Tibial artery (tissue), 4 donors: ENCODE data around the gene KRT20.

Experiments
- DNase-seq, 2 donors: peaks; one replicate each; pipeline ENCODE4 v3.0.0-alpha.2; 2019
- H3K27ac ChIP-seq, 2 donors: fragments of 200-600 bp; sonication (generic) in 1 of 2; 1 replicate in 1 of 2; 2 replicates in 1 of 2; pipeline ENCODE4 v1.5.1; 2018 to 2019; ENCODE audit warnings: mild to moderate bottlenecking in 1 of 2
- H3K27me3 ChIP-seq, 2 donors: fragments of 200-600 bp; sonication (generic) in 1 of 2; one replicate each; pipeline versions ENCODE4 v1.5.1 to v1.6.0; 2016 to 2019
- H3K36me3 ChIP-seq, 3 donors: fragments of 200-600 bp; sonication (generic) in 2 of 3; one replicate each; pipeline ENCODE4 v1.5.1; 2016 to 2019; ENCODE audit warnings: mild to moderate bottlenecking in 2 of 3
- H3K4me1 ChIP-seq, 4 donors: fragments of 200-600 bp; sonication (generic) in 2 of 4; 1 replicate in 3 of 4; 2 replicates in 1 of 4; pipeline ENCODE4 v1.5.1; 2016 to 2019
- H3K4me3 ChIP-seq, 2 donors: fragments of 200-600 bp; sonication (generic) in 1 of 2; 1 replicate in 1 of 2; 2 replicates in 1 of 2; pipeline ENCODE4 v1.5.1; 2018 to 2019; ENCODE audit warnings: mild to moderate bottlenecking in 2 of 2
- H3K9me3 ChIP-seq, 3 donors: fragments of 200-600 bp; sonication (generic) in 1 of 3; one replicate each; pipeline ENCODE4 v1.5.1; 2016 to 2019
- CTCF ChIP-seq, 2 experiments: fragments of 200-600 bp in 1 of 2; fragments of 450-650 bp in 1 of 2; IDR thresholded peaks; one replicate each; pipeline ENCODE4 v1.5.1; 2017 to 2019; ENCODE audit warnings: antibody characterized with exemption in 2 of 2, mild to moderate bottlenecking in 1 of 2, moderate library complexity in 1 of 2
- intact Hi-C: fragments of 100-400 bp; cut with DNase I; formaldehyde crosslinking; loops from one replicate; pipeline ENCODE4 v1.15.0; 2023; ENCODE audit warnings: low total_unique reads

Gene KRT20

GRCh38 chr17:40905370-40905769, 20.3 kb upstream of the KRT20 start:
- Histone ChIP-seq H3K27me3 (peaks cover 0 to 7% of the 10 kb centered on the region in 2 donors), H3K4me3 (no peak overlapping the region), H3K9me3 (no peaks in the 10 kb centered on the region), H3K36me3 (no peaks in the 10 kb centered on the region), H3K27ac (no peak overlapping the region), H3K4me1 (peaks cover 0 to 12% (median 10%) of the 10 kb centered on the region in 4 donors)
- intact Hi-C loops: loop anchor here (5.0 to 10.0 kb wide), 4 partner anchors 101 to 757 kb away; no protein-coding TSS in a partner anchor
- TF ChIP-seq CTCF (IDR thresholded peaks at IDR 0.05): no peak
- no peak for DNase-seq

GRCh38 chr17:40903129-40903847, 18.2 kb upstream of the KRT20 start:
- H3K27ac ChIP-seq: no peak overlapping the region
- intact Hi-C loops: loop anchor here (10.0 kb wide), 1 partner anchor 98 kb away; no protein-coding TSS in a partner anchor
- peaks cover 0 to 7% of the 10 kb centered on the region in 2 donors for H3K27me3 ChIP-seq
- DNase-seq: no peak
- no peaks in the 10 kb centered on the region for H3K9me3 ChIP-seq
- H3K4me3 ChIP-seq: no peak overlapping the region
- no peaks in the 10 kb centered on the region for H3K4me1 ChIP-seq
- H3K36me3 ChIP-seq: no peaks in the 10 kb centered on the region
- no peak for TF ChIP-seq CTCF (IDR thresholded peaks at IDR 0.05)

- no peaks in the 10 kb centered on the region for H3K4me1 ChIP-seq
- H3K4me3 ChIP-seq: no peak overlapping the region
- H3K27me3 ChIP-seq: peaks cover 0 to 7% of the 10 kb centered on the region in 2 donors
- TF ChIP-seq CTCF (IDR thresholded peaks at IDR 0.05): no peak
- intact Hi-C loops: loop anchor here (10.0 kb wide), 1 partner anchor 98 kb away; no protein-coding TSS in a partner anchor
- no peaks in the 10 kb centered on the region for H3K9me3 ChIP-seq
- no peak overlapping the region for H3K27ac ChIP-seq
- H3K36me3 ChIP-seq: no peaks in the 10 kb centered on the region
- DNase-seq: no peak
These were observed 17.5 kb upstream of the KRT20 start for GRCh38 chr17:40902498-40902897.

- no peaks in the 10 kb centered on the region for H3K36me3 ChIP-seq
- H3K27ac ChIP-seq: no peak overlapping the region
- intact Hi-C loops: loop anchor here (10.0 kb wide), 1 partner anchor 97 kb away; no protein-coding TSS in a partner anchor
- no peak overlapping the region for H3K4me3 ChIP-seq
- no peaks in the 10 kb centered on the region for H3K9me3 ChIP-seq
- no peaks in the 10 kb centered on the region for H3K4me1 ChIP-seq
- no peak for DNase-seq
- TF ChIP-seq CTCF (IDR thresholded peaks at IDR 0.05): no peak
- peaks cover 0 to 7% of the 10 kb centered on the region in 2 donors for H3K27me3 ChIP-seq
These were observed 17.0 kb upstream of the KRT20 start for GRCh38 chr17:40901981-40902474.

- Histone ChIP-seq H3K27ac (no peak overlapping the region), H3K27me3 (peaks cover 0 to 7% of the 10 kb centered on the region in 2 donors), H3K9me3 (no peaks in the 10 kb centered on the region), H3K36me3 (no peaks in the 10 kb centered on the region), H3K4me3 (no peak overlapping the region), H3K4me1 (no peaks in the 10 kb centered on the region)
- TF ChIP-seq CTCF (IDR thresholded peaks at IDR 0.05): no peak
- DNase-seq: no peak
- intact Hi-C loops: loop anchor here (10.0 kb wide), 1 partner anchor 96 kb away; no protein-coding TSS in a partner anchor
These were observed 15.8 kb upstream of the KRT20 start for GRCh38 chr17:40900809-40901356.
